Hypothalamus (tissue), 51 donors: ENCODE results near the gene VPS26A.
"Not testable (repeated sequence)": the region's sequence is repeated elsewhere in the genome, so short reads cannot be mapped to it uniquely, and the experiment has no call there.

ENCODE experiments used
- DNase-seq, 51 donors: peaks; one replicate each; lab custom pipeline; 2025; lab: John Stamatoyannopoulos, UW

The VPS26A gene

DNA sequence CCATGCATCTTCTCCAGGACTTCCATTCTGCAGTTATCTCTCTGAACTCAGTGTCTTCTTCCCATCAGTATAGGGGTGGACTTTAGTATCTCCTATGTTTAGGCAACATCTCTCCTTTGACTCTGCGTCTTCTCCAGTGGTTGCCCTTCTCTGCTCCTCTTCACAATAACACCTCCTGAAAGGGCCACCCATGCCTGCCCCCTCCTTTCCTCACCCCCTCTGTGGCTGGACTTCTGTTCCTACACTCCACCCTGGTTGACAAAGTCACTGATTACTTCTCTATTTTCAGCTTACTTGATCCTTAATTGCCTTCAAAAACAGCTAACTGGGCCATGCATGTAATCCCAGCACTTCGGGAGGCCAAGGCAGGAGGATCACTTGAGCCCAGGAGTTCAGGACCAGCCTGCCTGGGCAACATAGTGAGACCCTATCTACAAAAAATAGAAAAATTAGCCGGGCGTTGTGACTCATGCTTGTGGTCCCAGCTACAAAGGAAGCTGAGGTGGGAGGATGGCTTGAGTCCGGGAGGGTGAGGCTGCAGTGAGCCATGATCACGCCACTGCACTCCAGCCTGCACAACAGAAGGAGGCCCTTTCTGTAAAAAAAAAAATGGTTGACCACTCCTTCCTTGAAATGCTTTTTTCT, 22.4 kb upstream of the VPS26A start:
- DNase-seq: no peak

DNA sequence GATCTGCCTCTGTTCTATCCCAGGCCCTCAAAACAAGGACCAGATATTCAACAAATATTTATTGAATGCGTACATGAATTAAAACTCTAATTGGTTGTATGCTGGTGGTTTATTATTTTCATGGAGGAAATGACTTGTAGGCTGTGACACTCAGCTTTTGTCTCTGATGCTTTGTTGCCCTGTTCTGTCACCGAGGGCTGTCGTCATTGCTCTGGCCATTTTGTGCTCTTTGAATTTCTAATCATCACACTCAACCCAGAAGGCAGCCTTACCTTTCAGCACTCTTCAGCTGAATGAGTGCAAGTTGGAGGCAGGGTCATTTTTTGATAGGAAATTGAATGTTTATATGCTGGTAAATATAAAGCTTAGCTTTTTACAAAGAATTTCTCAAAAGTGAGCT, 21.5 kb upstream of the VPS26A start:
- DNase-seq: no peak

GRCh38 chr10:69103784-69104183, 20.2 kb upstream of the VPS26A start:
- DNase-seq: no peak

- DNase-seq: no peak
These were observed 18.8 kb upstream of the VPS26A start for GRCh38 chr10:69104994-69105790.

GRCh38 chr10:69107176-69107490, 16.8 kb upstream of the VPS26A start:
- no peak for DNase-seq

DNA sequence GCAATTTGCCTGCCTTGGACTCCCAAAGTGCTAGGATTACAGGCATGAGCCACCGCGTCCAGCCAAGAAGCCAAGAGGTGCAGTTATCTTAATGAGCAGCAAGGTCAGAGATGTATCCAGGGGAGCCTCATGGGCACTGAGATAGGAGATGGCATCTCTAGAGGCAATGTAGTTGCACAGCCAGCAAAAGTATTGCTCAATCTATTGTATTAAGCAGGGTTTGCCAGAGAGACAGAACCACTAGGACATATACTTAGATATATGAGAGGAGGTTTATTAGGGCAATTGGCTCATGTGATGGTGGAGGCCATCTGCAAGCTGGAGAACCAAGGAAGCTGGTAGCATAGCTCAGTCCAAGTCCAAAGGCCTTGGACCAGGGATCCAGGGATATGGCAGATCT, 16.3 kb upstream of the VPS26A start:
- no peak for DNase-seq

GRCh38 chr10:69119896-69120295, 4.1 kb upstream of the VPS26A start:
- DNase-seq: no peak

GRCh38 chr10:69123306-69123746, 652 bp upstream of the VPS26A start:
- peak in 6 of 51 donors; percentile 37 to 75 (median 60) for DNase-seq

- peak in 19 of 51 donors; percentile 2 to 62 (median 10) for DNase-seq
These were observed 738 bp downstream of the VPS26A start for GRCh38 chr10:69124563-69125268.

- no peak for DNase-seq
These were observed 1.6 kb downstream of the VPS26A start for GRCh38 chr10:69125554-69125953.

GRCh38 chr10:69130251-69130650, 6.3 kb downstream of the VPS26A start:
- DNase-seq: no peak

GRCh38 chr10:69139961-69140360, 16.0 kb downstream of the VPS26A start:
- DNase-seq: no peak

DNA sequence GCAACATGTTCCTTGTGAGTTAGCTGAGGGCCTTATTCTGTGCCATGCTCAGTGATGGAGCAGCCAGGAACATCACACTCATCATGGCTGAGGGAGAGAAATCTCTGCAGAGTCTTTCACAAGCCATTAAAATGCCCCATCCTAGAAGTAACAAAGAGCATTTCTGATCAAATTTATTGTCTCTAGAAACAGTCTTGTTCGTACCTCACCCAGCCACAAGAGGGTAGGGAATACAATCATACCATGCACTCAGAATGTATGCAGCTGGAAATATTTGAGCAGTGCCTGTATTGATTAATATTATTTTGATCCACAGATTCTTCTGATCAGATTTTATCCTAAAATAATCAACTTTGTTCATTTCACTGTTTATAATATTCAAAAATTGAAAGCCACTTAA, 17.3 kb downstream of the VPS26A start:
- DNase-seq: no peak

DNA sequence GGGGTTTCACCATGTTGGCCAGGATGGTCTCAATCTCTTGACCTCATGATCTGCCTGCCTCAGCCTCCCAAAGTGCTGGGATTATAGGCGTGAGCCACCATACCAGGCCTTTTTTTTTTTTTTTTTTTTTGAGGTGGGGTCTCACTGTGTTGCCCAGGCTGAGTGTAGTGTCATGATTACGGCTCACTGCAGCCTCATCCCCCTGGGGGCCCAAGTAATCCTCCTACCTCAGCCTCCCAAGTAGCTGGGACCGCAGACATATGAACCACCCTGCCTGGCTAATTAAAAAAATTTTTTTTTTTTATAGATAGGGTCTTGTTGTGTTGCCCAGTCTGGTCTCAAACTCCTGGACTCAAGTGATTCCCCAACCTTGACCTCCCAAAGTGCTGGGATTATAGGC, 18.1 kb downstream of the VPS26A start:
- DNase-seq: not testable (repeated sequence)

DNA sequence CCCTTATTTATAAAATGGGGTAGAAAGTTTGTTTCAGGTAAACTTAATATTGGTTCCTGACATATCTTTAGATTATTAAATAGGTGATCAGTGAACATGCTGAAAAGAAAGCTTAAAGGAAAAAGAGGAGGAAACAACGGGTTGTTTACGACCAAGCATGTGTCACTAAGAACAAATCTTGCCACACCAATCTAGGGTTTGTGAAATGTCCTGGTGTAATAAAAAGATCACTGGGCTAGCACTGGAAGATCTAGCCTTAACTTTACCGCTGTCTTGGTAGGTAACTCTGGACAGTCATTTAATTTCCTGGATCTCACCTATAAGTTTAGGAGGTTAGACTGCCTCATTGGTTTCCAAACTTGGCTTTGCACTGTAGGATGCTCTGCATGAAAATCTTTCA, 19.0 kb downstream of the VPS26A start:
- no peak for DNase-seq

- no peak for DNase-seq
These were observed 21.4 kb downstream of the VPS26A start for GRCh38 chr10:69145329-69145728.

DNA sequence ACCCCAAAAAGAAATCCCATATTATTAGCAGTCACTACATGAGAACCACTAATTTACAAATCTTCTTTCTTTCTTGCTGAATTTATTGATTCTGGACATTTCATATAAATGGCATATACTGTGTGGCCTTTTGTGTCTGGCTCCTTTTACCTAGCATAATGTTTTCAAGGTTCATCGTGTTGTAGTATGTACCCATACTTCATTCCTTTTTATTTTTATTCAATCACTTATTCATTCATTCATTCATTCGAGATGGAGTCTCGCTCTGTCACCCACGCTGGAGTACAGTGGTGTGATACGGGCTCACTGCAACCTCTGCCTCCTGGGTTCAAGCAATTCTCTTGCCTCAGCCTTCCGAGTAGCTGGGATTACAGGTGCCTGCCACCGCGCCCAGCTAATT, 21.9 kb downstream of the VPS26A start:
- no peak for DNase-seq

DNA sequence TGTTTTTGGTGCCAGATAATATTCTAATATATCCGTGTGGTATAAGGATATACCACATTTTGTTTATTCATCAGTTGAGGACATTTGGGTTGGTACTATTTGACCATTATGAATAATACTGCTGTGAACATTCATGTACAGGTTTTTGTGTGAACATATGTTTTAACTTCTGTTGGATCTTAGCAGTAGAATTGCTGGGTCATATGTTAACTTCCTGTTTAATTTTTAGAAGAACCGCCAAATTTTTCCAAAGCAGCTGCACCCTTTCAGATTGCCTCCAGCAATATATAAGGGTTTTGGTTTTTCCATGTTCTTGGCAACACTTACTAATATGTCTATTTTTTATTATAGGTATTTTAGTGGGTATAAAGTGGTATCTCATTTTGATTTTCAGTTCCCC, 22.8 kb downstream of the VPS26A start:
- no peak for DNase-seq

GRCh38 chr10:69151984-69152383, 28.0 kb downstream of the VPS26A start:
- no peak for DNase-seq

DNA sequence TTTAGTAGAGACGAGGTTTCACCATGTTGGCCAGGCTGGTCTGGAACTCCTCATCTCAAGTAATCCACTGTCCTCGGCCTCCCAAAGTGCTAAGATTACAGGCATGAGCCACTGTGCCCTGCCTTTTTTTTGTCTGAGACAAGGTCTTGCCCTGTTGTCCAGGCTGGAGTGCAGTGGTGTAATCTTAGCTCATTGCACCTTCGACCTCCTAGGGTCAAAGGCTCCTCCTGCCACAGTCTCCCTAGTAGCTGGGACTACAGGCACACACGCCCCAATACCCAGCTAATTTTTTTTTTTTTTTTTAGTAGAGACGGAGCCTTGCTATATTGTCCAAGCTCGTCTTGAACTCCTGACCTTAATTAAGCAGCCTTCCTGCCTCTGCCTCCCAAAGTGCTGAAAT, 29.2 kb downstream of the VPS26A start:
- no peak for DNase-seq

- DNase-seq: no peak
These were observed 36.8 kb downstream of the VPS26A start for GRCh38 chr10:69160809-69161241.

DNA sequence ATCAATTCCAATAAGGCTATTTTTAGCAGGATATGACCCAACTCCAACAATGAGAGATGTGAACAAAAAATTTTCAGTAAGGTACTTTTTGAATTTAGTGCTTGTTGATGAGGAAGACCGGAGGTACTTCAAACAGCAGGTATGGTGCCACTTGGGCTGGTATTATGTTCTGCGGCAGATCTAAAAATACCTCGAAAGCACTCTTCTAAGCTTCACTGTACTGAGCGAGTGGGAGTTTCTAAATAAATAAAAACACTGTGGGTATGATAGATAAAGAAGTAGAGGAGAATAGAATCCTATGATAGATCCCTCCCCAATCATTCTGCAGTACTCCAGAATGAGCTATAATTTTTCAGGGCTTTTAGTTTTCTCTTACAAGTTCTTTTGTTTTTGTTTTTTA, 44.5 kb downstream of the VPS26A start:
- DNase-seq: no peak
